Neural crest cell (in vitro differentiated cells): ENCODE results near the gene SNTN. TPM values are rescaled to one million over a fixed set of nuclear protein-coding genes. Genes with fewer than 3 reads are reported as not detected.
A peak's percentile ranks its signal among the peaks of the same experiment; 100 is the strongest.

Experiments
- DNase-seq: peaks from one replicate; pipeline ENCODE4 v3.0.0; 2021; ENCODE audit warnings: low read depth, mixed read lengths, low spot score
- H3K27ac Mint-ChIP-seq: one replicate; pipeline ENCODE4 v1.8.0; 2021; ENCODE audit warnings: mild to moderate bottlenecking, mixed read lengths; ENCODE audit not compliant: unreplicated experiment
- H3K27me3 Mint-ChIP-seq: 2 replicates; pipeline ENCODE4 v1.8.0; 2021; ENCODE audit warnings: low read depth, mild to moderate bottlenecking, mixed read lengths
- H3K36me3 Mint-ChIP-seq: 2 replicates; pipeline ENCODE4 v1.8.0; 2021; ENCODE audit warnings: low read depth, mild to moderate bottlenecking, mixed read lengths
- H3K4me1 Mint-ChIP-seq: 2 replicates; pipeline ENCODE4 v1.8.0; 2021; ENCODE audit warnings: mixed read lengths
- H3K4me3 Mint-ChIP-seq: one replicate; pipeline ENCODE4 v1.8.0; 2021; ENCODE audit warnings: mild to moderate bottlenecking, mixed read lengths
- H3K9me3 Mint-ChIP-seq: 2 replicates; pipeline ENCODE4 v1.8.0; 2021; ENCODE audit warnings: mixed read lengths
- total RNA-seq: library from RNA; stranded (reverse); gene quantifications from 2 replicates; pipeline ENCODE4 v1.2.1, GENCODE V29; 2021
- TF ChIP-seq, protein P1 (sequence below): fragments of 200-600 bp; sonication (generic); conservative IDR thresholded peaks from 2 replicates; pipeline ENCODE4 v1.5.0; 2021; ENCODE audit warnings: antibody characterized with exemption, mild to moderate bottlenecking

Gene SNTN
- total RNA-seq, 1 donor from 2014 or later: not detected

DNA sequence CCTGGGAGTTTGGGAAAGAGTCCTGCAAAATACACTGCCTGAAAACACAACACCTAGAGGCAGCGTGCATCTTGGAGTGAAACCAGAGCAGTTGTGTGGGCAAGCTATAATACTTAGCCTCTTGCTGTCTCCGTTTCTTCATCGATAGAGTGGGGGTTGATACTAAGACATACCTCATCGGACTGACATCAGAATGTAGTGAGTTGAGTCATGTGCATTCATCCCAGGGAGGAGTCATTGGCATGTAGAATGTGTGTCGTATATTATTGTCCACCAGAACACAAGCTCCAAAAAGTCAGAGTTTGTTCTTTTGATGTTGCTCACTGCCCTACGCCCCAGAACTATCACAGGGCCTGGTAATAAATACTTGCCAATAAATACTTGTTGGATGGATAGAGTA, 4.3 kb downstream of the SNTN start:
- H3K9me3 Mint-ChIP-seq: no peaks in the 10 kb centered on the region
- H3K27me3 Mint-ChIP-seq: no peaks in the 10 kb centered on the region
- TF ChIP-seq, protein P1, sequence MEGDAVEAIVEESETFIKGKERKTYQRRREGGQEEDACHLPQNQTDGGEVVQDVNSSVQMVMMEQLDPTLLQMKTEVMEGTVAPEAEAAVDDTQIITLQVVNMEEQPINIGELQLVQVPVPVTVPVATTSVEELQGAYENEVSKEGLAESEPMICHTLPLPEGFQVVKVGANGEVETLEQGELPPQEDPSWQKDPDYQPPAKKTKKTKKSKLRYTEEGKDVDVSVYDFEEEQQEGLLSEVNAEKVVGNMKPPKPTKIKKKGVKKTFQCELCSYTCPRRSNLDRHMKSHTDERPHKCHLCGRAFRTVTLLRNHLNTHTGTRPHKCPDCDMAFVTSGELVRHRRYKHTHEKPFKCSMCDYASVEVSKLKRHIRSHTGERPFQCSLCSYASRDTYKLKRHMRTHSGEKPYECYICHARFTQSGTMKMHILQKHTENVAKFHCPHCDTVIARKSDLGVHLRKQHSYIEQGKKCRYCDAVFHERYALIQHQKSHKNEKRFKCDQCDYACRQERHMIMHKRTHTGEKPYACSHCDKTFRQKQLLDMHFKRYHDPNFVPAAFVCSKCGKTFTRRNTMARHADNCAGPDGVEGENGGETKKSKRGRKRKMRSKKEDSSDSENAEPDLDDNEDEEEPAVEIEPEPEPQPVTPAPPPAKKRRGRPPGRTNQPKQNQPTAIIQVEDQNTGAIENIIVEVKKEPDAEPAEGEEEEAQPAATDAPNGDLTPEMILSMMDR: no peak
- no peak overlapping the region for H3K27ac Mint-ChIP-seq
- H3K4me3 Mint-ChIP-seq: no peak overlapping the region
- DNase-seq: no peak
- H3K36me3 Mint-ChIP-seq: peaks cover 3% of the 10 kb centered on the region
- no peaks in the 10 kb centered on the region for H3K4me1 Mint-ChIP-seq

DNA sequence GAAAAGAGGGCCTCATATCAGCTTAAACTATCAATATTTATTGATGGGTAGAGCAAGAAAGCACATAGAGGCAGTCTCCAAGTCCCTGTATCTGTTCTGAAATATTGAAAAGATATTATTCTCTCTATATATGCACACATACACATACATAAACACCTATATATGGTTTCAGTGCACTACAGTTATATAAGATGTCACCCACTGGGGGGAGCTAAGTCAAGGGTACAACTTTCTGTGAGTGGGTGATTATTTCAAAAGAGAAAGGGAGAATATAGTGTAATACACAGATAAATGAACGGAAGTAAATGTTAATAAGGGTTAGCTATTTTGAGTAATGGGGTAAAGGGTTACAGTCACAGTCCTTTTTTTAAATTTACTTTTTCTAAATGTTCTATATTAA, 8.8 kb downstream of the SNTN start:
- Mint-ChIP-seq H3K27ac (no peak overlapping the region), H3K4me1 (no peaks in the 10 kb centered on the region), H3K4me3 (no peak overlapping the region), H3K9me3 (no peaks in the 10 kb centered on the region), H3K36me3 (no peaks in the 10 kb centered on the region), H3K27me3 (no peaks in the 10 kb centered on the region)
- no peak for DNase-seq
- TF ChIP-seq, protein P1: peak; percentile 32

DNA sequence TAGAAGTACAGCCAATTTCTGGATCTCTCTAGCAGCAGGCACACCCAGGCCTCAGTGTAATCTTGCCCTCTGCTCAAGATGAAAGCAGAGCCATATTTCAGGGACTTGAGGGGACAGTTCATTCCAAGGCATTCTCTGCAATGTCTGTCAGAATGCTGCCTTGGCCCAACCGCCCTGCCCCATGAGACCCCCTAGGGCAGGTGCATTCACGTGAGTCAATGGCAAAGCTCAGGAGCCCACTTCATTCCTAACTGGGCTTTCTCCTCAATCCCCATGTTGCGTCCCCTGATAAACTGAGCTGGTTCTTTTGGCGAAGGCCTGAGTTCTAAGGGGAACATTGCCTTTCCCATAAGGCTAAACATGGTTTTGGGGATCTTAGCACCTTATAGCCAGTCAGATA, 9.5 kb downstream of the SNTN start:
- TF ChIP-seq, protein P1: no peak
- Mint-ChIP-seq H3K27ac (no peak overlapping the region), H3K36me3 (no peaks in the 10 kb centered on the region), H3K9me3 (no peaks in the 10 kb centered on the region), H3K4me3 (no peak overlapping the region), H3K4me1 (no peaks in the 10 kb centered on the region), H3K27me3 (no peaks in the 10 kb centered on the region)
- no peak for DNase-seq

DNA sequence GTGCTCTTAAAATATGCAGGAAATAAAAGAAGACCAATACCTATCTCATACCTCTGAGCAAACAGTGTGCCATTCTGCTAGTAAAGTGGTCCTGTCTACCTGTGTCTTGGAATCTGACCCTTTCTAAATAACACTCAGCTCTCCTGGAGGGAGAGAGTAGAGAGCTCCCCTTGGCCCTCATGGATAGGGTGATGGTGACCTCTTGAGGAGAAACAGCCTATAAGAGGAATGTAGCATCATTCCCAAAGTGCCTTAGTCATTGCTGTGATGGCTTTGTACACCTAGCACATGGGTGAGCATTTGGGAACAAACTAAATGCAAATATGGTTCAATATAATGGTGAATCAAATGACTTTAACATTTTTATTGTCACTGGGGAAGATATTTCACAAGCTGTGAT, 10.0 kb downstream of the SNTN start:
- H3K4me1 Mint-ChIP-seq: no peaks in the 10 kb centered on the region
- H3K36me3 Mint-ChIP-seq: no peaks in the 10 kb centered on the region
- DNase-seq: no peak
- H3K4me3 Mint-ChIP-seq: no peak overlapping the region
- TF ChIP-seq, protein P1: no peak
- no peaks in the 10 kb centered on the region for H3K9me3 Mint-ChIP-seq
- no peak overlapping the region for H3K27ac Mint-ChIP-seq
- H3K27me3 Mint-ChIP-seq: no peaks in the 10 kb centered on the region

DNA sequence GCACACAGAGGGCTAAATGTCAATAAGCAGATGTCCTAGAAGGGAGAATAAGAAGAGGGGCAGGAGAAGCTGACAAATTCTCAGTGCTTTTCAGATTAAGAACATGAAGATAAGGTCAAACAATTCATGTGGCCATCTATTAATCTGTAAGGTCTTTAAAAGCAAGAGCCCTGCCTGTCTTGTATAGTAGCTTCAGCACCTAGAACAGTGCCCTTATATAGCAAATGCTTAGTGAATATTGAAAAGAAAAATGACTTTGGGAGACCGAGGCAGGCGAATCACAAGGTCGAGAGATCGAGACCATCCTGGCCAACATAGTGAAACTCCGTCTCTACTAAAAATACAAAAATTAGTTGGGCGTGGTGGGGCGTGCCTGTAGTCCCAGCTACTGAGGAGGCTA, 18.1 kb downstream of the SNTN start:
- Mint-ChIP-seq H3K27me3 (no peaks in the 10 kb centered on the region), H3K9me3 (no peaks in the 10 kb centered on the region), H3K36me3 (peaks cover 2% of the 10 kb centered on the region), H3K27ac (no peak overlapping the region), H3K4me1 (no peaks in the 10 kb centered on the region), H3K4me3 (no peak overlapping the region)
- TF ChIP-seq, protein P1: no peak
- DNase-seq: no peak

DNA sequence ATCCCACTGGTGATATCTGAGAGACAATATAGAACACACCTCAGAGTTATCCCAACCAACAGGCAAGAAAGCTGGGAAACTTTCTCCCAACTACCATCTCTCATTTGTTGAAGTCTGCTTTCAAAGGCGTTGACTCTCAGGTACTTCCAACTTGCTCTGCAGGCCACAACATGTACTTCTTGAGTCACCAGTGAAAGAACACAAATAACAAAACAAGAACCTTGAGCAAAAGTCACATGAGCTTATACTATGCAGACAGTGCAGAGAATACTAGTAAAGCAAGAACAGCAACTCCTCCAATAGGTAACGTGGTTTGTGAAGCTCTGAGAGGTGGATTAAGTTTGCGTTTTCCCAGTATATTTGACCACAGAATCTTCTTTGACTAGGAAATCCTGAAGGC, 20.6 kb downstream of the SNTN start:
- Mint-ChIP-seq H3K27ac (no peak overlapping the region), H3K27me3 (no peaks in the 10 kb centered on the region), H3K9me3 (no peaks in the 10 kb centered on the region), H3K36me3 (peaks cover 2% of the 10 kb centered on the region), H3K4me3 (no peak overlapping the region), H3K4me1 (no peaks in the 10 kb centered on the region)
- TF ChIP-seq, protein P1: no peak
- DNase-seq: no peak
